IPS-18a (cell line): ENCODE data around the gene CSMD2.

Experiments
- H3K27ac ChIP-seq: one replicate; pipeline ENCODE4 v1.5.1; 2013; ENCODE audit warnings: low read length
- H3K27me3 ChIP-seq: one replicate; pipeline ENCODE4 v1.6.1; 2013; ENCODE audit warnings: mild to moderate bottlenecking, low read length; ENCODE audit not compliant: control insufficient read depth, insufficient read depth
- H3K36me3 ChIP-seq: one replicate; pipeline ENCODE4 v1.6.1; 2013; ENCODE audit warnings: low read depth, low read length; ENCODE audit not compliant: control insufficient read depth
- H3K4me1 ChIP-seq: one replicate; pipeline ENCODE4 v1.6.1; 2013; ENCODE audit warnings: low read depth, low read length; ENCODE audit not compliant: control insufficient read depth
- H3K4me3 ChIP-seq: one replicate; pipeline ENCODE4 v1.5.1; 2013; ENCODE audit warnings: low read length
- H3K9ac ChIP-seq: one replicate; pipeline ENCODE4 v1.6.1; 2013; ENCODE audit warnings: mild to moderate bottlenecking, low read length, moderate library complexity
- H3K9me3 ChIP-seq: one replicate; pipeline ENCODE4 v1.6.1; 2013; ENCODE audit warnings: low read depth, low read length; ENCODE audit not compliant: control insufficient read depth

CSMD2 gene

GRCh38 chr1:33988161-33988560, 176.9 kb downstream of the CSMD2 start:
- Histone ChIP-seq H3K4me1 (no peaks in the 10 kb centered on the region), H3K36me3 (no peaks in the 10 kb centered on the region), H3K27me3 (no peaks in the 10 kb centered on the region), H3K9me3 (no peaks in the 10 kb centered on the region), H3K9ac (no peak overlapping the region), H3K4me3 (no peak overlapping the region), H3K27ac (no peak overlapping the region)

- no peak overlapping the region for H3K9ac ChIP-seq
These were observed 178.5 kb downstream of the CSMD2 start for GRCh38 chr1:33986390-33987095.

GRCh38 chr1:33985656-33986055, 179.4 kb downstream of the CSMD2 start:
- no peaks in the 10 kb centered on the region for H3K4me1 ChIP-seq
- H3K4me3 ChIP-seq: no peak overlapping the region
- no peaks in the 10 kb centered on the region for H3K9me3 ChIP-seq
- no peaks in the 10 kb centered on the region for H3K36me3 ChIP-seq
- H3K27me3 ChIP-seq: no peaks in the 10 kb centered on the region
- no peak overlapping the region for H3K27ac ChIP-seq
- H3K9ac ChIP-seq: no peak overlapping the region

More at GRCh38 chr1:33986390-33987095, 178.5 kb downstream of the CSMD2 start:
- Histone ChIP-seq H3K4me3 (no peak overlapping the region), H3K27me3 (no peaks in the 10 kb centered on the region), H3K27ac (no peak overlapping the region), H3K4me1 (no peaks in the 10 kb centered on the region), H3K9me3 (no peaks in the 10 kb centered on the region), H3K36me3 (no peaks in the 10 kb centered on the region)

DNA sequence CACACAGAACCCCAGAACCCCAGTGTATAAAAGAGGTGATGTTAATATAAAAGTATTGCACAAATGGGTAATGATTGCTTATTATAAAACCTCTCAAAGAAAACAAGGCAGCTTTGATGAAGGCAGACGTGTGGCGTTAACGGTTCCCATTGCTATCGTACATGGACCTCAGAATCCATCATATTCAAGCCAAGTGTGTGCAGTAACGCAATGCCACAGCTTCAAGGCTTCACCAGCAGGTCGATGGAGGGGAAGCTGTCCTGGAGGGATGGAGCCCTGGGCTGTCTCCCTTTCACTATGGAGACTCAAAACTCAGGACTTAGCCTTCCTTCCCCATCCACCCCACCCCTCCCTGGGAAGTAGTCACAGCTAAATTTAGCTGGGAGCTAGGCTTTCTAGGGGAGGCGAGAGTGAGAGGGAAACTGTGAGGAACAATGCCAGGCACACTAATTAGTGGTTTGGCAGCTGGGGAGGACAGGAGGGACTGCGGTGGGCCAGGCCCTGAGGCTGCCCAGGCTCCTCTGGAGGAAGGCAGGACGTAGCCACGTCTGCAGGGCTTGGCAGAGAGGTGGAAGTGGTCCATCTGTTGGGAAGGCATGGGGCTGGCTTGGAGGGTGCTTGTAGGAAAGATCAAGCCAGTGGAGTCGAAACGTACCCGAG, 180.0 kb downstream of the CSMD2 start:
- Histone ChIP-seq H3K9me3 (no peaks in the 10 kb centered on the region), H3K4me1 (no peaks in the 10 kb centered on the region), H3K27ac (no peak overlapping the region), H3K27me3 (no peaks in the 10 kb centered on the region), H3K36me3 (no peaks in the 10 kb centered on the region), H3K4me3 (no peak overlapping the region), H3K9ac (no peak overlapping the region)

DNA sequence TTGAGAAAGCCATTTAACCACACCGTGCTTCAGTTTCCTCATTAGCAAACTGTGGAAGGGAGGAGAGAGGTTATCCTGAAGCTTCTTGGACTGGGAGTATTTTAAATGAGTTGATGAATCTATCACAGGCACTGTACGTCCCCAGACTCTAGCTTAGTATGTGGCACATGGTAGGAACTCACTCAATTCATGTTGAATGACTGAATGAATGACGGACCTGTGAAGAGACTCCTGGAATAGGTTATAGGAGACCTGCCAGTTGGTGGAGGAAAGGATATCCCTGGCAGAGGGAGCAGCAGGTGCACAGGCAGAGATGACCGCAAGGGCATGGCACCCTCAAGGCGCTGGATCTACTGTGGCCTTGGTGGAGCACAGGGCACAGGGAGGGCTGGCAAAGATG, 182.6 kb downstream of the CSMD2 start:
- Histone ChIP-seq H3K27me3 (no peaks in the 10 kb centered on the region), H3K9me3 (no peaks in the 10 kb centered on the region), H3K4me1 (no peaks in the 10 kb centered on the region), H3K36me3 (no peaks in the 10 kb centered on the region), H3K4me3 (no peak overlapping the region), H3K27ac (no peak overlapping the region), H3K9ac (no peak overlapping the region)

DNA sequence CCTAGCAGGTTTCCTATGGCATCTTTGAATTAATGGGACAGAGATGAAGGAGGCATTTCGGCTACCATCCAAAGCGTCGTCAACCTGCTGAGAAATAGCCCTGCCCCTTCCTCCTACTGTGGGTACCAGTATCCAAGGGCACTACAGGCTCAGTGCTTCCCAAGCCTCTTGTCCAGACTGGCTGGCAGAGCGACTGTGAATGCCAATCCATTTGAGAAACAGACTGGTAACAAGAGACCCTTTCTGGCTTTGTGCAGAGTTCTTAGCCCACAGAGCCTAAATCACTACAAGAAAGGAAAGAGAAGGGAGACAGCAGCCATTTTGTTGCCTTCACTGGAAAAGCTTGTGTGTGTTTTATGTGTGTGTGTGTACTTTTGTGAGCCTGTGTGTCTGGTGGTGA, 185.7 kb downstream of the CSMD2 start:
- no peaks in the 10 kb centered on the region for H3K4me1 ChIP-seq
- H3K27ac ChIP-seq: no peak overlapping the region
- no peaks in the 10 kb centered on the region for H3K27me3 ChIP-seq
- no peak overlapping the region for H3K4me3 ChIP-seq
- H3K9me3 ChIP-seq: no peaks in the 10 kb centered on the region
- no peaks in the 10 kb centered on the region for H3K36me3 ChIP-seq
- H3K9ac ChIP-seq: no peak overlapping the region

GRCh38 chr1:33975961-33976360, 189.1 kb downstream of the CSMD2 start:
- Histone ChIP-seq H3K4me3 (no peak overlapping the region), H3K4me1 (no peaks in the 10 kb centered on the region), H3K27ac (no peak overlapping the region), H3K9ac (no peak overlapping the region), H3K9me3 (no peaks in the 10 kb centered on the region), H3K27me3 (no peaks in the 10 kb centered on the region), H3K36me3 (no peaks in the 10 kb centered on the region)

DNA sequence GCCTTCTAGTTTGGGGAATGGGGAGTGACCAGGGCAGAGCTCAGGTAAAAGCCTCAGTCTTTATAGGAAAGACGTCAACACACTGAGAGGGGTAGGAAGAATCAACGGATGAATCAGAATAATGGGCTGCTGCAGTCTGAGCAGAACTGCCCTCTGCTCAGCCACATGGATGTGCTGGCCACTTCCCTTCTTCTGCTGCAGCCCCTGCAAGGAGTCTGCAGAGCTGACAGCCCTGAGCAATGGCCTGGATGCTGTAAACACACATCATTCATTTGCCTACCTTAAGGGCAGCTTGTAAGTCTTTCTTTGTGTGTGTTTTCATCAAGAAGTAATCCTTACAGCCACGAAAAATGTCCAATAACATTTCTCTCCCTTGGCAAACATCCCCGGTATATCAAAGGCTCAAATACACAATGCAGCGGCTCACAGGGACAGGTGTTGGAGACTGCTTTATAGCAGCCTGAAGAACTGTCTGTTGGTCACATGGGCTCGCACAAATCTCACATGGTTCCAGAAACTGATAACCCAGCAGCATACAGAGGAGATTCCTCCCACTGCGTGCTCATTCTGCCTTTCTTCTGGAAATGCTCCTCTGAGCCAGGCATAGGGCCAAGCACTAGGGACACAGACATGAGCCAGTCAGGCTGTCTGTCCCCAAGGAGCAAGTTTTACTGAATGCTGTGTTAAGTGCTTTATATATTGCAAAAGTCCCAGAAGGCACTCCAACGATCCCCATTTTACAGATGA, 191.1 kb downstream of the CSMD2 start:
- Histone ChIP-seq H3K27ac (no peak overlapping the region), H3K36me3 (no peaks in the 10 kb centered on the region), H3K4me1 (no peaks in the 10 kb centered on the region), H3K4me3 (no peak overlapping the region), H3K9ac (no peak overlapping the region), H3K27me3 (no peaks in the 10 kb centered on the region), H3K9me3 (no peaks in the 10 kb centered on the region)

DNA sequence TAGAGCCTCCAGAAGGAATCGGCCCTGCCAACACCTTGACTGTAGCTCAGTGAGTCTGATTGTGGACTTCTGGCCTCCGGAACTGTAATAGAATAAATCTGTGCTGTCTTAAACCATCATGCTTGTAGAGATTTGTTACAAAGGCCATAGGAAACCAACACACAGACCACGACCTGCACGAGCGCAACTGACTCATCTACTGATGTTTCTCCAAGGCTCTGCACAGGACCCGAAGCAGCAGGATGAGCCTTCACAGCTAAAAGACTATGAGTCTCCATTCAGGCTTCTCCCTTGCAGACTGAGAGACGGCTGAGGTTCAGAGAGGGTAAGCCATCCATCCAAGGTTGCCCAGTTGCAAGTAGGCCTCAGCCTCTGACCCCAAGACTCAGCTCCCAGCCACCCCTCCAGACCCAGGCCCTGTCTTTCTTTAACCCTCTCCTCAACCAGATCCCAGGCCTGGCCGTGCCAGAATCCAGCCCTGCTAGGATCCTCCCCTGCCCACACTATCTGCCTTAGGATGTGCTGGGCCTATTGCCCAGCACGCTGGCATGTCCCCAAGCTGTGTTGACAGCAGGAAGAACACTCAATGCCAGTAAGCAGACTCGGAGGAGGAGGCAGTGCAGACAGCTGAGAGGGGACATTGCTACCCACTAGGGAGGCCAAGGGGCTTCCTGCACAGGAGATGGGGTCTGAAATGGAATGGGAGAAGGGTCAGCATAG, 192.2 kb downstream of the CSMD2 start:
- no peak overlapping the region for H3K27ac ChIP-seq
- H3K9ac ChIP-seq: no peak overlapping the region
- H3K4me1 ChIP-seq: no peaks in the 10 kb centered on the region
- H3K9me3 ChIP-seq: no peaks in the 10 kb centered on the region
- no peaks in the 10 kb centered on the region for H3K27me3 ChIP-seq
- H3K4me3 ChIP-seq: no peak overlapping the region
- H3K36me3 ChIP-seq: no peaks in the 10 kb centered on the region

GRCh38 chr1:33971913-33972312, 193.1 kb downstream of the CSMD2 start:
- H3K4me1 ChIP-seq: peaks cover 3% of the 10 kb centered on the region
- H3K9ac ChIP-seq: no peak overlapping the region
- no peaks in the 10 kb centered on the region for H3K36me3 ChIP-seq
- no peaks in the 10 kb centered on the region for H3K27me3 ChIP-seq
- H3K9me3 ChIP-seq: no peaks in the 10 kb centered on the region
- no peak overlapping the region for H3K4me3 ChIP-seq
- H3K27ac ChIP-seq: no peak overlapping the region

DNA sequence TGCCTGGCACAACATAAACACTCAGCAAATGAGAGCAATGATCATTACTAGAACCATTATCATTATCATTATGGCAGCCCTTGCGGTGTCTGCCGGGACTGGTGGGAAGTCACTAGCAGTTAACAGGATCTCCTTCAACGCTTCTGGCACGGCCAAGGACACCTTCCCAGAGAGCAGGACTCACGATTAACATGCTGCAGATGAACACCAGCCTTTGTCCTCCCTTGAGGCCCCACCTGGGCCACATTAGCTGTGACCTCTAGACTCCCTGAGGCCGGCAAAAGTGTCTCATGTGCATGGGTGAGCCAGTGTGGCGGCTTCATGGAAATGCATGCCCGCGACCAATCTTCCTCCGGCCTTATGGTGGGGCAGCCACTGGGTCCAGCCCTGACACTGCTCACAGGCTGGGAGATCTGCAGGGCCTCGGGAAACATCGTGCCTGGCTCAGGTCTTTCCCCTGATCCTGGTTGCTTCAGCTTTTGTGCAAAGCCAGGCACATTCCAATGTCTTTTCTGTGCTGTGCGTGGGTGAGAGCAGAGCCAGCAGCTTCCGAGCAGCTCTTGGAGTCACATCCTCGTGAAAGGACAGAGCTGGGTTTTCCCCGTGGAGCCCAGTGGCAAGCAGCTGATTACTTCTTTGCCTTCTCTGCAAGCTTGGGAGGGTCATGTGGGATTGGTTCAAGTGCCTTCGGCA, 193.9 kb downstream of the CSMD2 start:
- no peak overlapping the region for H3K9ac ChIP-seq

More for the DNA sequence above, 193.9 kb downstream of the CSMD2 start:
- H3K36me3 ChIP-seq: no peaks in the 10 kb centered on the region
- no peak overlapping the region for H3K4me3 ChIP-seq
- H3K27ac ChIP-seq: no peak overlapping the region
- no peaks in the 10 kb centered on the region for H3K27me3 ChIP-seq
- H3K4me1 ChIP-seq: peaks cover 8% of the 10 kb centered on the region
- no peaks in the 10 kb centered on the region for H3K9me3 ChIP-seq
